NCI-H82 treated with DMSO at 0.1 percent for 48 hours (cell line): ENCODE results near the gene SPSB4.

ENCODE experiments used
- DNase-seq: peaks from one replicate; lab custom pipeline; 2025; ENCODE audit not compliant: unreplicated experiment; lab: John Stamatoyannopoulos, UW

Gene SPSB4

DNA sequence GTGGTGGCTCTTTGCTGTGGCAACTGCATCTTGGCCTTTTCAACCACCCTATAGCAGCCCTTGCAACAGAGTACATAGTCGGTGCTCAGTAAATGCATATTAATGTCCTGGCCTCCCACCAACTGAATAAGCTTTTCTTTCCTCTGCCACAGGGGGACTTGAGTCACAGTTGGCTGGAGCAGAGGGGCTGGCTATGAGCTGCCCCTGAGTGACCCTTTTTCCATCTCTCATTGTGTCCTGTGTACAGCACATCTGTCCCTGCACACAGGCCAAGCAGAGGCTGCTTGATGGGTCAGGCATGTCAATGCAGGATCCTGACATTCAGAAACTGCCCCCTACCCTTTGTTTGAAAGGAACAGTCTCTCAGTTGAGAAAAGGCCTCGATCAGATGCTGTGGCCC, 22.4 kb downstream of the SPSB4 start:
- DNase-seq, result no peak

DNA sequence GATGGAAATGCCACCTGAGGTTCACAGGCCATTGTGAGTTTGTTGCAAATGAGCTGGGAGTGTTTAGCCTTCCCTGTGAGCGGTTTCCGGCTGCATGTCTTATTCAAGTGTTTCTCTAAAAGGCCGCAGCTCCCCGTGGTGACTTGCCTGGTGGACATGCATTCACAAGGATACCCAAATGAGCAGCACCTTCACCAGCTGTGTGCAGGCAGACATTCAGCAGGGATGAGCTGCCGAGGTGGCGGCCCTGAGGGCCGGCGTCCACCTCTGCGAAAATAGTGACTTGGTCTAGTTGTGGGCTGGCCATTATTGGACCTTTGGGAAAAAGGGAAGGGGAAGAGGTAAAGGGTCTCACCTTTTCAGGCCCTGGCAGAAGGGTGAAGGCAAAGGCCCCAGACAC, 23.4 kb downstream of the SPSB4 start:
- no peak for DNase-seq

DNA sequence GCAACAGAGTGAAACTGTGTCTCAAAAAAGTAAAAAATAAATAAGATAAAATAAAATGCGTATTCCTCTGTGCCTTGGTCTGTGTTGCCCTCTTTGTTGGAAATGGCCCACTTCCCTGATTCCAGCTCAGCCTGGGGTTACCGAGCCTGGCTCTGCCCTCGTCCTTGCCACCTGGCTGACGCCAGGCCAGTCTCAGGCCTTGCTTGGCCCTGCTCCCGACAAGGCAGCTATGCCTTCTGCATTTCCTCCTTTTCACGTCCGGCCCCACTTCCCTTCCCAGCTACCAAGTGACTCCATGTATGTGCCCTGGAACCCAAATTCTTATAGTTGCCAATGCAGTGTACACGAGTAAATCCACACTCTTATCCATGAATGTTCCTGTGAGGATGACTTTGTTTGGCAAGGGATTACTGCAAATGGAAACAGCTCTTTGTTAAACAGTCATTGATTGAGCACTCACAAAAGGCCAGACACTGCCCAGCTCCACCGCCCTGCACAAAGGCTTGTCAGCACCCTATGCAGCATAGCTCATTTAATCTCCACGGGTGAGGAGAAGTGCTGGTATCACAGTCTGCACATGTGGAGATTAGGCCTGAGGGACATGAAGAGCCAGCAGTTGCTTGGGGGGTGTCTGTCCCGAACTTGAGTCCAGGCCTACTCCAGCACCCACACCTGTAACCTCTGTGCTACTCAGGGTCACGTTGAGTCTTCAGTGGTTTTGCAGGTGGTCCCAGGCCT, 25.1 kb downstream of the SPSB4 start:
- no peak for DNase-seq

DNA sequence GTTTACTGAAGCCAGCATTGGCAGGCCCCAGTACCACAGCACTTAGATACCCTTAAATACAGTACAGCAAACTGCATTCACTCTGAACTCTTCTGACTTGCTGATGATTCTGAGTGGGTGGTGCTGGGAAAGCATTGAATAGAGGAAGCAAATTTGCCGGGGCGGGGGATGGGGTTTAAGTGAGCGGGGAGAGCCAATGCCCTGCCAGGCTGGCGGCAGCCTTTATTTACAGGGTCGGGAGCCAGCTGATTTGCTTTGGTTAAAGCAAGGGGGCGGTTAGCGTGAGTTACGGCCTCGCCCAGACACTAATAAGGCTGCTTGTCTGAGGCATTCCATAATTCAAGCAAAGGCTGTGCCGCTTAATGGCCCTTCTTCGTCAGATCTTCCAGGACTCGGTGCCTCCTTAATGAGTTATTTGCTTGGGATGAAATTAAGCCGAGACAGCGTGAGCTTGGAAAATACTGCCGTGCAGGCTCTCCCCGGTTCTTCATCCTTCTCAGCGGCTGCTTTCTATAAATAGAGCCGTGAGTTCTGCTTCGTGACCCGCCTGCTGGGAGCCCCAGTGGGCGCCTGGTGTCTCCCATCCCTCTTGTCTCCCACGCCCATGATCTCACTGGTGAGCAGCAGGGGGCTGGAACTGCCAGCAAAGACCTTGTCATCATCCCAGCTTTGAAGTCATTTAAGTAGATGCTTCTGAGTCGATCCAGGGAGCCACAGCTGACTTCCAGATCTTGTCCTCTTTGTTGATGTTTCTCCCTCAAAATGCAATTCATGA, 25.8 kb downstream of the SPSB4 start:
- no peak for DNase-seq

DNA sequence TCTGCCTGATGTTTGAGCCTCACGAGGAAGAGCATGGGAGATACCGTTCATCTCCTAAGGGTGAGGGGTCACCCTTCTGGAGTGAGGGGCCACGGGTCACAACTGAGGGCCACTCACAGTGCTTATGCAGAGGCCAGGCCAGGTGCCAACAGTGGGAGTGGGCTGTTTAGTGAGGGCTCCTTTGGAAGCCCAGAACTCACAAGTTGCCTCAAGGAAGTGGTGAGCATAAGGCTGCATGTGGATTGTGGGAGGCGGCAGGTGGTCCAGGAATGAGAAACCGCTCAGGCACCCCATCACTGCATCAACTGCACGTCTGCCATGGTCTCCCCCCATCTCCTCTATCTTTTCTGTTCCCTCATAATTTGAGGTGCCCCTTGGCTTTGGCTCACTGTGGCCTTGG, 26.5 kb downstream of the SPSB4 start:
- no peak for DNase-seq

DNA sequence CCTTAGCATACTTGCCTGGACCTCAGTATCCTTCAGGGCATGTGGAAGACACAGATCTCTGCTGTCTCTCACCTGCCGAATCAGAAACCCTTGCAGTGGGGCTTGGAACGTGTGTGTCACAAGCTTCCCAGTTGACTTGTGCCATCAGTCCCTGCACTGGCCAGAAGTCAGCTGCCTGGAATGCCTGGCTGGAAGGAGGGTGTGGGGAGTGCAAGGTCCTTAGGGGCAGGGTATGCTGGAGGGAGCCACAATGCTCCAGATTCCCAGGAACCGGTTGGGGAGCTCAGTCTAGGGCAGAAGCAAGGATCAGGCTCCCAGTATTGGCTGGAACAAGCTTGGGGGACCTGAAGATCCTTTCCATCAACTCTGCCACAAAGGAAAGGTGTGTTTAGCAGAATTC, 27.1 kb downstream of the SPSB4 start:
- no peak for DNase-seq

DNA sequence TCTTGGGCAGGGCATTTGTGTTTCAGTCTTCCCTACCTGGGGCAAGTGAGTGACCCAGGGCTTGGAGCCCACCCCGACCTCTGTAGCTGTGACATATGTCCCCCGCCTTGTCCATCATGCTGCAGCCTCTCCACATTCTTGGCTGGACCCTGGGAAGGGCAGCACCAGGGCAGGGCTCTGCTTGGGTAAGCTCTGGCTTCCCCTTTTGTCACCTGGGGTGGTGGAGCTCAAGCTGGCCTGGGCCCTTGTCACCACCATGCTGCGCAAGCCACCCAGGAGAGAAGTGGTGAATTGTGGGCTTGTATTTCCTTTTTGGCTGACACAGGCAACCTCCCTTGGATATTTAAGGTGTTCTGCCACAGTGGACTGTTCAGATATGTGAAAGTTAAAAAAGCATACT, 29.3 kb downstream of the SPSB4 start:
- no peak for DNase-seq

DNA sequence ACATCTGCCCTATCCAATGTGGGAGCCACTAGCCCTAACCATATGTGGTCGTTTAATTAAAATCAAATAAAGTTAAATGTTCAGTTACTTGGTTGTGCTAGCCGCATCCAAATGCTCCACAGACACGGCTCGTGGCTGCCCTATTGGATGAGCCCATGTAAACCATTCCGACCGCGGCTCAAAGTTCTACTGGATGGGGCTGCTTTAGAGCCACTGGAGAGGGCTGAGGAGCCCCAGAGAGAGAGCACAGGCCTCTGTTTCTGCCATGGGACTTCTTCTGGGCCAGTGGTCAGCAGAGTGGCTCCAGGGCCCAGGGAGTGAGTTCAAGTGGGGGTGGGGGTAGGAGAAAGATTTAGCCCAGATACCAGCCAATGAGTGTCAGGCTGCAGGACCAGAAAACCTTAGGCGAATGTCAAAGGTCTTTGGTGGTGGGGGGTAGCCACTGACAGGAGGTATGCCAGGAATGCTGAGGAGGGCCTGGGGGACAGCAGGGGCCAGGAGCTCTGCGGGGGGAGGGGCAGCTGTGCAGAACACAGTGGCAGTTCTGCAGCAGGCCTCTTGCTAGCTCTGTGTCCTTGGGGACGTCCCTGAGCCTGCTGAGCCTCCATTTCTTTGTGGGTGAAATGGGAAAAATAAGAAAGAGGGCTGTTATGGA, 30.1 kb downstream of the SPSB4 start:
- no peak for DNase-seq

DNA sequence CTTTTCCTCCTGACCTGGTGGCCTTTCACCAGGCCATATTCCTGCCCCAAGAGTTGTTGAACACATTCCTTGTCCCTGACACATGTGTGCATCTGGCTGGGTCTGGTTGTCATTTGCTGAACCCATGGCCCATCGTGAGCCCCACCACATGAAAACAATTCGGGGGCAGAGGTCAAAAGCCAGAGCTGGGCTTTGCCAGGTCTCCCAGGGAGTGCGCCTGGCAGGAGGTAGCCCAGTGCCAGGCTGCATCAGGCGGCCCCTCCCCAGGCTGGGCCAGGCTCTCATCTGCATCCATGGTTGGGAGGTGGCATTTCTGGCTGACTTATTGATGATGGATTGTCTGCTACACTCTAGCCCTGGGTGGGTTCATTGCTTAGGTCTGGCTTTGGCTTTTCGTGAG, 30.9 kb downstream of the SPSB4 start:
- DNase-seq, result no peak

DNA sequence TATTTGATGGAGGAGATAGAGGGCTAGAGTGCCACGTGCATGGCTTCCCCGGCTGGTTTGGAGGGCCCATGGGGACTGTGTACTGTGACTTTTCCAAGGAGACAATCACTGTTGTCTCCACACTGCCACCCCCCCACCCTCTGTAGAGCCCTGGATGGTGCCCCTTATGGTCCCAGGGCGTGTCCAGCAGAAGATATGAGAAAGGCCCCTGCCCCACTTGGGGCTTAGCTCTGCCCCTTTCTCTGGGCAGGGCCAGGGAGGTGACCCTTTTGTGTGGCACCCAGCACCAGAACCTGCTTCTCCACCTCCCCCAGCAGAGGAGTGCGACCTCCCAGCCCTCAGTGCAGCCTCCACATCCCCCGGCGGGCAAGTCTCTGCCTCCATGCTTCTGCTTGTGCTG, 32.1 kb downstream of the SPSB4 start:
- DNase-seq, result no peak

DNA sequence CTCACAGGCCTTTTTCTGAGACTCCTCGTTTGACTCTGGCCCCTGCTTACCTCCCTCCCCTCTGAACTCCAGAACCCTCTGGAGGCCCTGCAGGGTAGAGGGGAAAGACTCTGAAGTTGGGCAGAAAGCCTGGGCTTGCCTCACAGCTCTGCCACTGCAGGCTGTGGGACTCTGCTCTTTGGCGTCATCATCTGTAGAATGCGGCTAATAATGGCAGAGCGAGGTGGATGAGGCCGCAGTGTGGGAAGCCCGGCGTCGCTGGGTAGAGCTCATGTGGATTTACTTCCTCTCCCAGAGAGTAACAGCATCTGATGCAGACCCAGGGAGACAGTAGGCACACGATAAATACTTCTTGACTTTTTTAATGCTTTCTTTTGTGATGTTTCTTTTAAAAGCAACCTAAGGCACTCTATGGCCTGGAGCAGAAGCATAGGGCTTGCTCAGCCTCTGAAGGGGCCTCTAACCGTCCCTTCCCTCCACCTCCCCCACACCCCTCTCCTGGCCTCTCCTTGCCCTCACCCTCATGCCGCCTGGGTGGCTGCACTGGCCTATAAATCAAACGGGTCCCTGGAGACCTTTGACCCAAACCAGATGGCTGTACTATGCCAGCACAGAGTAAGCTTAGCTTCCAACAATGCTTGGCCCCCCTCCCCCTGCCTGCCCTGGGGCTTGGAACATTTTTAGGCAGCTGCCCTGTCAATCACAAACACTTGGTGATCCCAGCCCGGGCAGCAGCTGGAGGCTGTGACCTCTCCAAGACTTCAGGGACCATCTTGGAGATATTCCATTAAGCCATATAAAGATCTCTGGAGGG, 32.9 kb downstream of the SPSB4 start:
- DNase-seq, result peak; percentile 84

DNA sequence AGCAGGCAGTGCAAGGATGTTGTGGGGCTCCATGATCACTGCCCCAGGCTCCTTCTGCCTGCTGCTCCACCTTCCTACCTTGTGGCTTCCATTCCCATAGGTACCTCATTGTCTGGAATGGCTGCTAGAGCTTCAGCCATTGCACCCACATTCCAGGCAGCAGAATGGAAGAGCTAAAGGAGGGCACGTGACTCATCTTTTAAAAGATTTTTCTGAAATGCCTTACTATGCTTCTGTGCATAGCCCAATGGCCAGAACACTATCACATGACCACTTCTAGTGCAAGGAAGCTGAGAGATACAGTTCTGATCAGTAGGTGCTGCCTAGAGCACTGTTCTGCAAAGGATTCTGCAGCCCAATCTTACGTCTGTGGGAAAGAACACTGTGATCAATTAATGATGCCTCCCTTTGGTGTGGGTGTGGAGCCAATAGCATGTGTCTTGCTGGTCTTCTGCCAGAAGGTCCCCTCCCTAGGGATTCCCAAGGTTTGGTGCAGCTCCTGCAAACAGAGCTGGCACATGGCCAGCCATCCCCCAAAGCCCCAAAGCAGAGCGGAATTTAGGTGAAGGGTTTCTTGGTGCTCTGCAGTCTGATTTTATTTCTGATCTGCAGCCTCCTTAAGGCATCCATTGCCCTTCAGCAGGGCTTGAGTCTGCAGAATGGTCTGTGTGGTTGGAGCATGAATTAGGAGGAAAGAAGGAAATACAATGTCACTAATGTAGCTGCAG, 34.4 kb downstream of the SPSB4 start:
- DNase-seq, result peak; percentile 52

DNA sequence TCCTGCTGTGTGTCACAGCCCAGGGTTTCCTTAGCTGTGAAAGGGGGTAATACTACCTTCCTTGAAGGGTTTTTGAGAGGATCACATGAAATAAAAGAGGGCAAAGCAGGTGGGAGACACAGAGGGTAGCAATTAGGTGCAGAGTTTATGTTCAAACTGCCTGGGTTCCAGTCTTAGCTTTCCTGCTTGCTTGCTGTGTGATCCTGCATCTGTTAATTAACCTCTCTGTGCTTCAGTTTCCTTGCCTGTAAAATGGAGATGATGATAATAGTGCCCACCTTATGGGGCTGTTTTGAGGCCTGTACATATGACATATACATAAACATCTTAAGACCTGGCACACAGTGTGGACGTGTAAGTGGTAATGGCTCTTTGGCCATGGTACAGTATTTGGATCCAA, 35.0 kb downstream of the SPSB4 start:
- no peak for DNase-seq

DNA sequence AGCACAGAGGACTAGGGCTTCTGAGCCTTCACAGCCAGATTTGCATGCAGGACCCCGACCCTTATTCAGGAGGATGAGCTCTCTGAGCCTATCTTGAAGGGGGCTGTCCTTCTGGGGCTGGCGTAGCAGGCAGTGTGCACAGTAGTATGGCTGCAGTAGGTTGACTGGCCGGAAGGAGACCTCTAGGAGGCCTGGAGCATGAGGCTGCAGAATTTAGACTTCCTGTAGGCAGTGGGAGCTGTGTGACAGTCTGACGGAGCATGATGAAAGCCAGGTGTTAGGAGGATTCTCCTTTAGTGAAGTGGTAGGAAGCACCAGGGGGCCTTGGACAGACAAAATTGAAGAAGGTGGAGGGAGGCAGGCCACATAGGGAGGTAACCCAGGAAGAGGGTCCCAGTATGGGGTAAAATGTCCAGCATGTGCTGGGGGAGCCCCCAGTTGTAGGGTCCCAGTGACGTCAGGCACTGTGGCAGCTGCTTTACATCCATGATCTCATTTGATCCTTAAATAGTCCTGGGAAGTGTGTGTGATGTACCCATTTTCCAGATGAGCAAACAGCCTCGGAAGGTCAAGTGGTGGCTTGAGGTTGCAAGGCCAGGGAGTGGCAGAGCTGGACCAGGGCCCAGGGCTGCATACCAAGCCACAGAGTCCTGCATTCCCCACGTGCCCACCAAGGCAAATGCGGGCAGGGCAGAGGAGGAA, 36.1 kb downstream of the SPSB4 start:
- no peak for DNase-seq

DNA sequence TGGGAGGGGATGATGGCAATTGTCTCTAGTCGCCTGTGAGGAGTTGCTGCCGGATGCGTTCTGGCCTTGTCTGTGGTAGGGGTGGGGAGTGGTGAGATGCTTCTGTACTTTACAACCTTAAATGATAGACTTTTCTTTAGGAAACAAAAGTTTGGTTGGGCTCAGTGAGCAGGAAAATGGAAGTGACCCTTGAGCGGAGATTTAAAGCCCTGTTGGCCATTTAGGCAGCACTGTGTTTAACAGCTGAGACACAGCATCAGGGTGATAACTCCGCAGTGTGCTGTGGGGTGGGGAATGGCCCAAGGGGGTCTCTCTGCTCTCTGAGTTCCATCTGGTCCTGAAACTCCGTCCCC, 36.6 kb downstream of the SPSB4 start:
- no peak for DNase-seq

DNA sequence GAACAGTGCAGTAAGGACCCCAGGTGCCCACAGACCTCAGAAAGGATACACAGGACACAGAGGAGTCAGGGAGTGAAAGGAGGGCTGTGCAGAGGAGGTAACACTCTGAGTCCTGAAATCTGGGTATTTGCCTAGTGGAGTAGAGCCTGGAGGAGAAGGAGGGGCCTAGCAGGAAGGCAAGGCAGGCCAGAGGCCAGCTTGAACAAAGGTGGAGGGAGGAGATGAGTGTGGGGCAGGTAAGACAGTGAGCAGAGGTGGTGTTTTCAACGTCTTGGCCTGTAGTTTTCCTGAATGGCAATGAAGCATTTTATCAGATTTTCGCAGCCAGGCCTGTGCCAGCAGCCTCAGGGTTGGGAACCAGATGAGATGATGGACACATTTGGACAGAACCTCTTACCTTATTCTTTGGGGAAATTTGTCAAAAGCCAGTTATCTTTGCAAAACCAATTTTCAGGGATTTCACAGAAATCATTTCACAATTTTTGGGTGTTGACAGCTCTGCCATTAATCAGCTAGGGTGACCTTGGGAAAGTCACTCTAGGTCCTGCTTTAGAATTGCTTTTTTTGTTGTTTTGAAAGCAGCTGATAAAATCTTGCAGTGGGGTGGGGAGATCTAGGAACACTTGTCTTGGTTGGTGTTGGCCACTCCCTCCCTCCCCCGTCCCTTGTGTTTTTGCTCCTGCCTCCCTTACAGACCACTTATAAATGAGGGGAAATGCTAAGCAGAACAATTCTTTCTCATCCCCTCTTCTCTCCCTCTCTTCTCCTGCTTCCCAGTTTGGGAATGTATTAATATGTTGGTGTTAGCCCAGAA, 38.4 kb downstream of the SPSB4 start:
- no peak for DNase-seq

DNA sequence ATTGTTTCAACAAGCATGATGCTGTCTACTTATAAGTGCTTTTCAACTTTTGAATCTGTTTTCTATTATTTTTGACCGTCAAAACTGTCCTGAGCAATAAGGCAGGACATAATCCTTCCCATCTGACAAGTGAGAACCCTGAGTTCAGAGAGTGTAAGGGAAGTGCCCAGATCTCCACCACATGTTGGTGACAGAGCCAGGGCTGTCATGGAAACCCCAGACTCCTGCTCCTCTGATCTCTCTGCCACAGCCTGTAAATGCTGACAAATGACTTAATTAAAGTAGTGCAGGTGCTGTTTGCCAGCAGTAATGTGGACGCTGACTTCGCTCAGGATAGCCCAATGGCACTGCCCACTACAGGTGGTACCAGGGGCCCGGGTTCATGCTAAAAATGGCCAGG, 40.3 kb downstream of the SPSB4 start:
- no peak for DNase-seq

DNA sequence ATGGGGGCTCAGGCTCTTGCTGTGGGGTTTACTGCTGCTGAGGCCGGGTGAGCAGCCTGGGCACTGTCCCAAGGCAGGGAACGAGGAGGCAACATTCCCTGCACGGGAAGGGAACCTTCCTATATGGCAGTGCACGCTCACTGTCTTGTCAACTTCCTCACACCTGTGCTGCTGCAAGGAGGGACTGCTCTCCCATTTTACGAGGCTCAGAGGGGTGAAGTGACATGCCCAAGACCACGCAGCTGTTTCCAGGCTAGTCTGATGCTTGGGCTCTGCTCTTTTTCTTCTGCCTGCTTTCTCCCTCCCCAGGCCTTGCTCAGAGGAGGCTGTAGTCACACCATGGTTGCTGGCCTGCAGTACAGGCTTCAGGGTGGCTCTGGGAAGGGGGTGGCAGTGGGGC, 41.5 kb downstream of the SPSB4 start:
- DNase-seq, result no peak

DNA sequence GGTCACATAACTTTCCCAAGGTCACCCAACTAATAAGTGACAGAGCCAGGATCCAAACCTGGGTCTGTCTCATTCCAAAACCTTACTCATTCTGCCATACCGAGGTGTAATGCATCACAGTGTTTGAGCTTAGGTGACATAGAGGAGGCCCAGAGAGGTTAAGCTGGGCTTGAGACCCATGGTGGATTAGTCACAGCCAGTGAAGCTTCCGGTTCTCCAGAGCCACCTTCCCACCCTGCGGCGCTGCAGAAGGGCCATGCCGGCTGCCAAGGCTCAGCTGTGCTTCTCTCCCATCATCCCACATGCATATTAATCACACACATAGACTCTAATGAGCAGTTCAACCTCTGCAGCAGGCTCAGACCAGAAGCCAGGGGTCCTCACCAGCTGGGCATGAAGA, 42.2 kb downstream of the SPSB4 start:
- no peak for DNase-seq
